Measurements from ENCODE around the gene MGLL.

Gene MGLL

DNA sequence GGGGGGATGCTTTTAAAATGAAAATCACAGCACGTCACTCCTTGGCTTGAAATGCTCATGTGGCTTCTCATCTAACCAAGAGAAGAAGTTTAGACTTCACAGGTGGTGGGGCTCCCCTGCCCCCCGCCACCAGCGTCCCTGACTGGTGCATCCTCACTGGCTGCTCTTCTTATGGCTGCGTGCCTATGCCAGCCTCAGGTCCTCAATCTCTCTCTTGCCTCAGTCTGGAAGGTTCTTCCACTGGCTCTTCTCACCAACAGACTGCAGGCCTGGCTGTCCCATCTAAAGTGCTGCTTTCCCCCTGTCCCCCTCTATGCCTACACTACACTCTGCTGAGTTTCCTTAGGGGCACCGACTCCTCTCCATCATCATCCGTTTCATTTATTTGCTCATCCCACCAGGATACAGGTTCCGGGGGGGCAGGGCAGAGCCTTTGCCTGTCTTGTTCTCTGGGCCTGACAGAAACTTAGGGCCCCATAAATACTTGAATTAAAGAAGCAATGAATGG lies 128.9 kb downstream of the MGLL start:
- ATAC-seq (ENCODE audit: insufficient read depth, low read depth) (no peak), DNase-seq (no peak)
- TF ChIP-seq EZH2 (IDR thresholded peaks at IDR 0.05; ENCODE audit: borderline replicate concordance, low read depth, low read length, severe bottlenecking), result no peak
- TF ChIP-seq, protein P1, sequence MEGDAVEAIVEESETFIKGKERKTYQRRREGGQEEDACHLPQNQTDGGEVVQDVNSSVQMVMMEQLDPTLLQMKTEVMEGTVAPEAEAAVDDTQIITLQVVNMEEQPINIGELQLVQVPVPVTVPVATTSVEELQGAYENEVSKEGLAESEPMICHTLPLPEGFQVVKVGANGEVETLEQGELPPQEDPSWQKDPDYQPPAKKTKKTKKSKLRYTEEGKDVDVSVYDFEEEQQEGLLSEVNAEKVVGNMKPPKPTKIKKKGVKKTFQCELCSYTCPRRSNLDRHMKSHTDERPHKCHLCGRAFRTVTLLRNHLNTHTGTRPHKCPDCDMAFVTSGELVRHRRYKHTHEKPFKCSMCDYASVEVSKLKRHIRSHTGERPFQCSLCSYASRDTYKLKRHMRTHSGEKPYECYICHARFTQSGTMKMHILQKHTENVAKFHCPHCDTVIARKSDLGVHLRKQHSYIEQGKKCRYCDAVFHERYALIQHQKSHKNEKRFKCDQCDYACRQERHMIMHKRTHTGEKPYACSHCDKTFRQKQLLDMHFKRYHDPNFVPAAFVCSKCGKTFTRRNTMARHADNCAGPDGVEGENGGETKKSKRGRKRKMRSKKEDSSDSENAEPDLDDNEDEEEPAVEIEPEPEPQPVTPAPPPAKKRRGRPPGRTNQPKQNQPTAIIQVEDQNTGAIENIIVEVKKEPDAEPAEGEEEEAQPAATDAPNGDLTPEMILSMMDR (IDR thresholded peaks at IDR 0.05; ENCODE audit: borderline replicate concordance, extremely low read depth, low read length, poor library complexity, severe bottlenecking), result no peak
- Histone ChIP-seq H4K20me1 (ENCODE audit: insufficient read depth, low read length) (no peaks in the 10 kb centered on the region), H3K27me3 (ENCODE audit: insufficient read depth, low read length, poor library complexity) (no peaks in the 10 kb centered on the region), H3K79me2 (ENCODE audit: insufficient read depth, low read length) (no peaks in the 10 kb centered on the region), H3K4me2 (ENCODE audit: insufficient read depth, low read length) (no peak overlapping the region), H3K9ac (ENCODE audit: low read depth, low read length) (no peak overlapping the region), H3K27ac (ENCODE audit: low read length) (no peak overlapping the region), H3K36me3 (ENCODE audit: insufficient read depth, low read length) (no peaks in the 10 kb centered on the region), H2AFZ (ENCODE audit: low read depth, low read length) (no peak overlapping the region), H3K4me1 (ENCODE audit: insufficient read depth, low read length) (no peaks in the 10 kb centered on the region), H3K4me3 (ENCODE audit: low read depth in 1 of 2, low read length in 2 of 2) (no peak overlapping the region), H3K9me3 (ENCODE audit: insufficient read depth, low read length, severe bottlenecking) (no peaks in the 10 kb centered on the region)

GRCh38 chr3:127692501-127693335 lies 129.6 kb downstream of the MGLL start:
- DNase-seq, result no peak
- no peak overlapping the region for H3K9ac ChIP-seq (ENCODE audit: low read depth, low read length)
- ATAC-seq (ENCODE audit: insufficient read depth, low read depth), result no peak
- H3K27ac ChIP-seq (ENCODE audit: low read length), result no peak overlapping the region
- no peak overlapping the region for H2AFZ ChIP-seq (ENCODE audit: low read depth, low read length)
- H3K36me3 ChIP-seq (ENCODE audit: insufficient read depth, low read length), result no peaks in the 10 kb centered on the region
- H3K4me2 ChIP-seq (ENCODE audit: insufficient read depth, low read length), result no peak overlapping the region
- H3K9me3 ChIP-seq (ENCODE audit: insufficient read depth, low read length, severe bottlenecking), result no peaks in the 10 kb centered on the region
- TF ChIP-seq EZH2 (IDR thresholded peaks at IDR 0.05; ENCODE audit: borderline replicate concordance, low read depth, low read length, severe bottlenecking), result no peak
- TF ChIP-seq, protein P1 (IDR thresholded peaks at IDR 0.05; ENCODE audit: borderline replicate concordance, extremely low read depth, low read length, poor library complexity, severe bottlenecking), result no peak
- no peaks in the 10 kb centered on the region for H3K4me1 ChIP-seq (ENCODE audit: insufficient read depth, low read length)
- H3K79me2 ChIP-seq (ENCODE audit: insufficient read depth, low read length), result no peaks in the 10 kb centered on the region
- no peaks in the 10 kb centered on the region for H3K27me3 ChIP-seq (ENCODE audit: insufficient read depth, low read length, poor library complexity)
- H4K20me1 ChIP-seq (ENCODE audit: insufficient read depth, low read length), result no peaks in the 10 kb centered on the region
- H3K4me3 ChIP-seq (ENCODE audit: low read depth in 1 of 2, low read length in 2 of 2), result no peak overlapping the region

DNA sequence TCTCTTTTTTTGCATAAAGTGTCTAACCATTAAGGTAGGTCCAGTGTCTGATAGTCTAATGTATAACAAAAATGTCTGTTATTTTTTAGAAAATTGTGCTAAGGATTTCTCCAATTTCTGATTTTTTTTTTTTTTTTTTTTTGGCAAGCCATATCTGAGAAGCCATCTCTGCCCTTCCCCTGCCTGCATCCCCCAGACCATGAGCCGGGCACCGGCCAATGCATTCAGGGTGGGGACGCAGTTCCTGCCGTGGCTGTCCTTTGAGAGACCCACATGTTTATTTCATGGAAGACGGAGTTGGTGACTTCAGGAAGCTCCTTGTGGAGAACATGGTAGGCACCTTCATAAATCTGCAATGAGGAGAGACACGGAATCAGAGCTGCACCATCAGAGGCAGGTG lies 130.3 kb downstream of the MGLL start:
- Histone ChIP-seq H3K9ac (ENCODE audit: low read depth, low read length) (no peak overlapping the region), H3K9me3 (ENCODE audit: insufficient read depth, low read length, severe bottlenecking) (no peaks in the 10 kb centered on the region), H3K36me3 (ENCODE audit: insufficient read depth, low read length) (no peaks in the 10 kb centered on the region), H3K79me2 (ENCODE audit: insufficient read depth, low read length) (no peaks in the 10 kb centered on the region), H3K27ac (ENCODE audit: low read length) (no peak overlapping the region), H3K27me3 (ENCODE audit: insufficient read depth, low read length, poor library complexity) (no peaks in the 10 kb centered on the region), H3K4me3 (ENCODE audit: low read depth in 1 of 2, low read length in 2 of 2) (no peak overlapping the region), H3K4me2 (ENCODE audit: insufficient read depth, low read length) (no peak overlapping the region), H2AFZ (ENCODE audit: low read depth, low read length) (no peak overlapping the region), H4K20me1 (ENCODE audit: insufficient read depth, low read length) (no peaks in the 10 kb centered on the region), H3K4me1 (ENCODE audit: insufficient read depth, low read length) (no peaks in the 10 kb centered on the region)
- TF ChIP-seq EZH2 (IDR thresholded peaks at IDR 0.05; ENCODE audit: borderline replicate concordance, low read depth, low read length, severe bottlenecking), result no peak
- TF ChIP-seq, protein P1 (IDR thresholded peaks at IDR 0.05; ENCODE audit: borderline replicate concordance, extremely low read depth, low read length, poor library complexity, severe bottlenecking), result no peak
- no peak for ATAC-seq (ENCODE audit: insufficient read depth, low read depth)
- DNase-seq, result no peak
